Renal pelvis (tissue), 3 donors: ENCODE results near the gene STK40. TPM values are rescaled to one million over a fixed set of nuclear protein-coding genes. Genes with fewer than 3 reads are reported as not detected.

ENCODE experiments used
- polyA plus RNA-seq, 3 donors: library from polyadenylated mRNA; unstranded; fragments of 120-200 nt; gene quantifications; one replicate each; pipeline ENCODE4 v1.2.1, GENCODE V29; 2013; ENCODE audit not compliant: insufficient read length in 3 of 3

Gene STK40
- polyA plus RNA-seq, 3 donors = 42.5 to 48.5 (median 43.4) TPM

Other genes starting within 250 kb of the STK40 start
- gene TRAPPC3, start 236.4 kb downstream of the STK40 start, polyA plus RNA-seq = 10 to 100 TPM; 64.2 to 74.6 (median 66.3) TPM
- 10 to 100 TPM; 55.1 to 72.4 (median 67.5) TPM for gene MAP7D1, start 229.8 kb downstream of the STK40 start, polyA plus RNA-seq
- 100 to 1,000 TPM; 140 to 158 (median 140) TPM for gene THRAP3, start 161.5 kb downstream of the STK40 start, polyA plus RNA-seq
- 10 to 100 TPM; 25.8 to 36.4 (median 33.1) TPM for gene SH3D21, start 79.6 kb downstream of the STK40 start, polyA plus RNA-seq
- 100 to 1,000 TPM in 2 of 3 donors, 10 to 100 TPM in 1; 70.4 to 128 (median 105) TPM for gene EVA1B, start 62.3 kb downstream of the STK40 start, polyA plus RNA-seq
- 10 to 100 TPM; 26.9 to 32.1 (median 28.1) TPM for gene LSM10, start 12.0 kb upstream of the STK40 start, polyA plus RNA-seq
- gene OSCP1, start 64.5 kb upstream of the STK40 start, polyA plus RNA-seq = 10 to 100 TPM; 20.2 to 23.9 (median 21.4) TPM
- gene MRPS15, start 78.5 kb upstream of the STK40 start, polyA plus RNA-seq = 10 to 100 TPM; 68.6 to 72.2 (median 69.3) TPM
- gene CSF3R, start 97.0 kb upstream of the STK40 start, polyA plus RNA-seq = 1 to 10 TPM; 3.1 to 5.9 (median 5.4) TPM